Amniotic stem cell (primary cell): Measurements from ENCODE around the gene IQCK.

Experiments used
- DNase-seq: peaks from one replicate; lab custom pipeline; 2025; lab: John Stamatoyannopoulos, UW

The IQCK gene

GRCh38 chr16:19837331-19837980 is 119.4 kb downstream of the IQCK start:
- DNase-seq = no peak

- no peak for DNase-seq
These were observed 120.1 kb downstream of the IQCK start for GRCh38 chr16:19837984-19838707.

GRCh38 chr16:19840524-19841110 is 122.5 kb downstream of the IQCK start:
- no peak for DNase-seq

GRCh38 chr16:19841184-19841583 is 123.1 kb downstream of the IQCK start:
- DNase-seq = no peak

- DNase-seq = no peak
These were observed 124.5 kb downstream of the IQCK start for GRCh38 chr16:19842426-19843157.

- DNase-seq = no peak
These were observed 125.3 kb downstream of the IQCK start for GRCh38 chr16:19843371-19843770.

GRCh38 chr16:19844945-19845641 is 127.0 kb downstream of the IQCK start:
- peak; percentile 53 for DNase-seq

GRCh38 chr16:19846436-19846835 is 128.4 kb downstream of the IQCK start:
- DNase-seq = no peak

GRCh38 chr16:19848756-19849155 is 130.7 kb downstream of the IQCK start:
- DNase-seq = no peak

GRCh38 chr16:19850131-19850817 is 132.2 kb downstream of the IQCK start:
- no peak for DNase-seq

- no peak for DNase-seq
These were observed 133.4 kb downstream of the IQCK start for GRCh38 chr16:19851476-19851875.

- no peak for DNase-seq
These were observed 135.2 kb downstream of the IQCK start for GRCh38 chr16:19853132-19853741.

GRCh38 chr16:19853742-19854542 is 135.9 kb downstream of the IQCK start:
- no peak for DNase-seq

- DNase-seq = no peak
These were observed 136.4 kb downstream of the IQCK start for GRCh38 chr16:19854543-19854876.

GRCh38 chr16:19856120-19856519 is 138.0 kb downstream of the IQCK start:
- no peak for DNase-seq

- no peak for DNase-seq
These were observed 139.7 kb downstream of the IQCK start for GRCh38 chr16:19857593-19858339.

GRCh38 chr16:19858340-19859018 is 140.4 kb downstream of the IQCK start:
- DNase-seq = no peak

- no peak for DNase-seq
These were observed 141.1 kb downstream of the IQCK start for GRCh38 chr16:19859166-19859565.

GRCh38 chr16:19859603-19860002 is 141.5 kb downstream of the IQCK start:
- DNase-seq = no peak
